A549 (cell line): ENCODE measurements around the gene STAT4. TPM values are rescaled to one million over a fixed set of nuclear protein-coding genes. Genes with fewer than 3 reads are reported as not detected.

Experiments
- ATAC-seq, 2 experiments: fragments of 200-7000 bp in 1 of 2; fragments of >200 bp in 1 of 2; cut with Nextera tagmentation in 1 of 2; cut with Tn5 transposase in 1 of 2; 3 replicates each; pipeline versions ENCODE4 v1.8.0 to v1.9.1; 2018 to 2020; ENCODE audit warnings: mild to moderate bottlenecking in 1 of 2, moderate library complexity in 1 of 2
- CTCF ChIA-PET: fragments of 300-600 bp; sonication (Branson Sonifier 250); formaldehyde crosslinking; extraction: SDS; loops from one replicate; lab custom pipeline; 2021; ENCODE audit warnings: antibody characterized with exemption, inconsistent platforms; lab: Yijun Ruan, JAX
- POLR2A ChIA-PET: fragments of 350-600 bp; formaldehyde crosslinking; extraction: SDS; loops from one replicate; lab custom pipeline; 2021; ENCODE audit warnings: antibody characterized with exemption, inconsistent platforms; lab: Yijun Ruan, JAX
- DNase-seq, 2 experiments: peaks; one replicate each; pipeline versions ENCODE4 v3.0.0 to v3.0.0-alpha.2; 2011 to 2016; ENCODE audit warnings: low read depth in 1 of 2, low spot score in 1 of 2
- FAIRE-seq: peaks from 2 replicates; lab custom pipeline; 2011; peaks lifted over from hg19 to GRCh38; lab: Jason Lieb, UNC
- H3K27ac ChIP-seq, 2 experiments: fragments of >200 bp; sonication (Bioruptor Twin); formaldehyde crosslinking; 3 replicates each; pipeline ENCODE4 v1.5.1; 2016 to 2017
- H3K4me1 ChIP-seq: fragments of >200 bp; sonication (Bioruptor Twin); formaldehyde crosslinking; 3 replicates; pipeline ENCODE4 v1.6.1; 2016
- H3K4me2 ChIP-seq: fragments of >200 bp; sonication (Bioruptor Twin); formaldehyde crosslinking; 3 replicates; pipeline ENCODE4 v1.6.1; 2016
- H3K4me3 ChIP-seq: fragments of >200 bp; sonication (Bioruptor Twin); formaldehyde crosslinking; 3 replicates; pipeline ENCODE4 v1.5.1; 2016
- H3K9me3 ChIP-seq: fragments of >200 bp; sonication (Bioruptor Twin); formaldehyde crosslinking; 3 replicates; pipeline ENCODE4 v1.6.1; 2016
- BHLHE40 ChIP-seq: IDR thresholded peaks from 2 replicates; pipeline ENCODE4 v1.6.1; 2012; ENCODE audit warnings: low read depth, low read length, inconsistent platforms
- CBX8 ChIP-seq: fragments of 200-600 bp; sonication (generic); IDR thresholded peaks from 2 replicates; pipeline ENCODE4 v1.6.1; 2016
- CEBPB ChIP-seq, 2 experiments: fragments of >200 bp in 1 of 2; sonication (Bioruptor Twin) in 1 of 2; formaldehyde crosslinking in 1 of 2; IDR thresholded peaks; 2 replicates each; pipeline ENCODE4 v1.6.1; 2012 to 2016
- EHMT2 ChIP-seq: fragments of 200-600 bp; sonication (generic); IDR thresholded peaks from 2 replicates; pipeline ENCODE4 v1.6.1; 2016; ENCODE audit warnings: antibody characterized with exemption, low read depth, mild to moderate bottlenecking, moderate library complexity
- EP300 ChIP-seq, 2 experiments: fragments of >200 bp; sonication (Bioruptor Twin); formaldehyde crosslinking; IDR thresholded peaks; 2 replicates in 1 of 2; 3 replicates in 1 of 2; pipeline ENCODE4 v1.6.1; 2016 to 2017
- FOSB ChIP-seq: fragments of 250-450 bp; sonication (Bioruptor Pico); IDR thresholded peaks from 2 replicates; pipeline ENCODE4 v1.5.0; 2020; ENCODE audit warnings: mild to moderate bottlenecking, moderate library complexity
- FOSL2 ChIP-seq, 2 experiments: fragments of 450-650 bp in 1 of 2; fragments of >200 bp in 1 of 2; sonication (Bioruptor Twin) in 1 of 2; formaldehyde crosslinking; IDR thresholded peaks; 2 replicates each; pipeline versions ENCODE4 v1.5.0 to v1.6.1; 2016 to 2020; ENCODE audit warnings: mild to moderate bottlenecking in 1 of 2, moderate library complexity in 1 of 2
- GATA3 ChIP-seq: IDR thresholded peaks from 2 replicates; pipeline ENCODE4 v1.6.1; 2012; ENCODE audit warnings: borderline replicate concordance
- HOXB5 ChIP-seq: fragments of 250-450 bp; sonication (Bioruptor Pico); IDR thresholded peaks from 2 replicates; pipeline ENCODE4 v1.5.0; 2020; ENCODE audit warnings: mild to moderate bottlenecking, moderate library complexity
- JUN ChIP-seq, 2 experiments: fragments of >200 bp; sonication (Bioruptor Twin); formaldehyde crosslinking; IDR thresholded peaks; 2 replicates in 1 of 2; 3 replicates in 1 of 2; pipeline ENCODE4 v1.6.1; 2016 to 2017
- JUNB ChIP-seq: fragments of >200 bp; sonication (Bioruptor Twin); formaldehyde crosslinking; IDR thresholded peaks from 2 replicates; pipeline ENCODE4 v1.6.1; 2016
- MAX ChIP-seq: IDR thresholded peaks from 2 replicates; pipeline ENCODE4 v1.6.1; 2012
- MYC ChIP-seq: IDR thresholded peaks from 2 replicates; pipeline ENCODE4 v1.6.1; 2012; ENCODE audit warnings: mild to moderate bottlenecking, inconsistent platforms, low read length, improper control_type of control experiment, borderline replicate concordance
- NPAS2 ChIP-seq: fragments of 250-450 bp; sonication (Bioruptor Pico); IDR thresholded peaks from 2 replicates; pipeline ENCODE4 v1.8.0; 2022; ENCODE audit warnings: mild to moderate bottlenecking, moderate library complexity, borderline replicate concordance
- PHF8 ChIP-seq: fragments of 200-600 bp; sonication (generic); IDR thresholded peaks from 2 replicates; pipeline ENCODE4 v1.6.1; 2016; ENCODE audit warnings: low read depth, mild to moderate bottlenecking, antibody characterized with exemption, moderate library complexity, borderline replicate concordance
- POLR2AphosphoS2 ChIP-seq: conservative IDR thresholded peaks from 2 replicates; pipeline ENCODE4 v1.6.1; 2012; ENCODE audit warnings: low read length, improper control_type of control experiment, inconsistent platforms
- USF2 ChIP-seq: fragments of 450-650 bp; IDR thresholded peaks from 2 replicates; pipeline ENCODE4 v1.6.1; 2014; ENCODE audit warnings: antibody characterized with exemption
- ZFP36 ChIP-seq: fragments of 450-650 bp; IDR thresholded peaks from 2 replicates; pipeline ENCODE4 v1.6.1; 2014; ENCODE audit warnings: borderline replicate concordance; ENCODE audit not compliant: partially characterized antibody
- WGBS: methylation state at CpG from one replicate; pipeline ENCODE4 v1.1.6; 2017; ENCODE audit errors: missing lambda C conversion rate; 5-methylcytosine and 5-hydroxymethylcytosine counted together
- polyA plus RNA-seq, 4 experiments: library from polyadenylated mRNA; depleted of rRNA in 3 of 4; stranded (reverse); fragments of >200 nt; fragmentation: RNase III in 1 of 4; extraction: RNeasy Plus Mini Kit Qiagen cat#74134 plus additional on column Dnase treatment in 1 of 4; gene quantifications; 2 replicates in 3 of 4; 3 replicates in 1 of 4; pipeline ENCODE4 v1.2.3, GENCODE V29; 2011 to 2017

The STAT4 gene
- polyA plus RNA-seq, 2 of the 4 experiments (the other 2 are of a cell fraction): 11.6 to 34.4 TPM

- no peak for TF ChIP-seq ZFP36
- no peak for TF ChIP-seq CBX8
- TF ChIP-seq EHMT2: no peak
- TF ChIP-seq, all 56 proteins: peak for 0
- no peak for FAIRE-seq
- CTCF ChIA-PET: interaction anchor here (1.1 to 3.3 kb wide), 3 partner anchors 8 to 39 kb away, joined by 3 to 16 read pairs (median 6); no protein-coding TSS in a partner anchor
Measured at GRCh38 chr2:191180276-191180675, 29.5 kb upstream of the STAT4 start.

GRCh38 chr2:191178806-191179514 is 28.2 kb upstream of the STAT4 start:
- FAIRE-seq: no peak
- DNase-seq: peak in 1 of 2 experiments; percentile 66
- Histone ChIP-seq H3K4me1 (peaks cover 77% of the 10 kb centered on the region), H3K27ac (peak overlapping the region; percentile 68 to 77), H3K9me3 (no peaks in the 10 kb centered on the region), H3K4me2 (peak overlapping the region; percentile 61), H3K4me3 (no peak overlapping the region)
- ATAC-seq: peak; percentile 56 to 65; a peak in 5 of 6 replicates
- POLR2A ChIA-PET: no interaction called here
- CTCF ChIA-PET: interaction anchor here (1.7 to 3.3 kb wide), 3 partner anchors 14 to 322 kb away, joined by 9 to 16 read pairs (median 10); no protein-coding TSS in a partner anchor
- TF ChIP-seq USF2: peak; percentile 8; the same call in 1 of the 2 replicates
- 0 out of 2 replicates have a peak, but pooled peaks have one; percentile 26 for TF ChIP-seq NPAS2 (CRISPR knock-in tag)
- TF ChIP-seq POLR2AphosphoS2: no peak
- TF ChIP-seq MYC: no peak
- TF ChIP-seq EHMT2: no peak
- TF ChIP-seq HOXB5 (CRISPR knock-in tag): peak; percentile 47; the same call in 1 of the 2 replicates
- no peak for TF ChIP-seq FOSB (CRISPR knock-in tag)
- TF ChIP-seq MAX: peak; percentile 82
- TF ChIP-seq EP300 (IDR thresholded peaks at IDR 0.05): peak; percentile 32 to 70; a peak in 2 of 5 replicates
- TF ChIP-seq JUNB: 0 out of 2 replicates have a peak, but pooled peaks have one; percentile 29
- no peak for TF ChIP-seq FOSL2 (IDR thresholded peaks at IDR 0.05)
- peak; percentile 27; the same call in 1 of the 2 replicates for TF ChIP-seq FOSL2 (CRISPR knock-in tag; IDR thresholded peaks at IDR 0.05)
- TF ChIP-seq JUN (IDR thresholded peaks at IDR 0.05): peak in 1 of 2 experiments; percentile 53; a peak in 1 of 5 replicates
- no peak for TF ChIP-seq PHF8
- TF ChIP-seq CEBPB (IDR thresholded peaks at IDR 0.05): peak in 1 of 2 experiments; percentile 19; a peak in 1 of 4 replicates
- 53% methylated on average over 8 of the region's 8 CpGs for WGBS

More at GRCh38 chr2:191180276-191180675, 29.5 kb upstream of the STAT4 start:
- peaks cover 70% of the 10 kb centered on the region for H3K4me1 ChIP-seq
- H3K4me2 ChIP-seq: peak overlapping the region; percentile 8; the same call in 2 of the 3 replicates
- no peaks in the 10 kb centered on the region for H3K9me3 ChIP-seq
- no peak overlapping the region for H3K4me3 ChIP-seq
- WGBS: 89% methylated on average over 2 of the region's 2 CpGs
- H3K27ac ChIP-seq: peak overlapping the region; percentile 68 to 77
- DNase-seq (no peak), ATAC-seq (no peak)
- POLR2A ChIA-PET: no interaction called here

GRCh38 chr2:191177751-191178736 is 27.2 kb upstream of the STAT4 start:
- peak in 1 of 2 experiments; percentile 48 for DNase-seq
- peaks cover 78% of the 10 kb centered on the region for H3K4me1 ChIP-seq
- WGBS: 2% methylated on average over 2 of the region's 2 CpGs
- POLR2A ChIA-PET: interaction anchor here (0.7 kb wide), 1 partner anchor 128 kb away, joined by 5 read pairs; no protein-coding TSS in a partner anchor
- no peak for TF ChIP-seq BHLHE40
- peak in 1 of 2 experiments; percentile 72; a peak in 2 of 4 replicates for TF ChIP-seq CEBPB (IDR thresholded peaks at IDR 0.05)
- peak; percentile 38; the same call in 1 of the 2 replicates for TF ChIP-seq GATA3
- no peak; a peak in 1 of 5 replicates for TF ChIP-seq EP300 (IDR thresholded peaks at IDR 0.05)
- TF ChIP-seq, all 56 proteins: peak for 2
- CTCF ChIA-PET: interaction anchor here (0.9 to 3.3 kb wide), 4 partner anchors 13 to 344 kb away, joined by 3 to 16 read pairs (median 10); no protein-coding TSS in a partner anchor
- Histone ChIP-seq H3K4me2 (peak overlapping the region; percentile 61), H3K9me3 (no peaks in the 10 kb centered on the region), H3K4me3 (no peak overlapping the region), H3K27ac (peak overlapping the region; percentile 68 to 77)
- FAIRE-seq: peak; percentile 46
- ATAC-seq: peak; percentile 46 to 71; a peak in 4 of 6 replicates
